ENCODE measurements around the gene CHST1. TPM values are rescaled to one million over a fixed set of nuclear protein-coding genes. Genes with fewer than 3 reads are reported as not detected.

The CHST1 gene
- total RNA-seq, 1 donor from 2014 or later, result 1.1 TPM

GRCh38 chr11:45644981-45645889 lies 20.2 kb downstream of the CHST1 start:
- Mint-ChIP-seq H3K27me3 (ENCODE audit: low read depth) (peaks cover 4% of the 10 kb centered on the region), H3K9me3 (peaks cover 2% of the 10 kb centered on the region), H3K4me1 (peaks cover 6% of the 10 kb centered on the region), H3K4me3 (no peak overlapping the region), H3K36me3 (ENCODE audit: low read depth) (no peaks in the 10 kb centered on the region), H3K27ac (ENCODE audit: unreplicated experiment) (no peak overlapping the region)
- DNase-seq (ENCODE audit: low read depth, low spot score), result no peak
- no peak for TF ChIP-seq CTCF (conservative IDR thresholded peaks at IDR 0.05)

GRCh38 chr11:45643598-45644260 lies 21.7 kb downstream of the CHST1 start:
- no peaks in the 10 kb centered on the region for H3K36me3 Mint-ChIP-seq (ENCODE audit: low read depth)
- no peak overlapping the region for H3K27ac Mint-ChIP-seq (ENCODE audit: unreplicated experiment)
- H3K4me1 Mint-ChIP-seq, result peaks cover 5% of the 10 kb centered on the region
- H3K4me3 Mint-ChIP-seq, result no peak overlapping the region
- DNase-seq (ENCODE audit: low read depth, low spot score), result no peak
- TF ChIP-seq CTCF (conservative IDR thresholded peaks at IDR 0.05), result no peak
- H3K9me3 Mint-ChIP-seq, result peaks cover 2% of the 10 kb centered on the region
- H3K27me3 Mint-ChIP-seq (ENCODE audit: low read depth), result peaks cover 9% of the 10 kb centered on the region

- Mint-ChIP-seq H3K36me3 (ENCODE audit: low read depth) (no peaks in the 10 kb centered on the region), H3K4me1 (peaks cover 3% of the 10 kb centered on the region), H3K4me3 (no peak overlapping the region), H3K27ac (ENCODE audit: unreplicated experiment) (no peak overlapping the region), H3K9me3 (peaks cover 2% of the 10 kb centered on the region), H3K27me3 (ENCODE audit: low read depth) (peaks cover 23% of the 10 kb centered on the region)
- no peak for DNase-seq (ENCODE audit: low read depth, low spot score)
- no peak for TF ChIP-seq CTCF (conservative IDR thresholded peaks at IDR 0.05)
Observed at GRCh38 chr11:45641961-45642360, 23.5 kb downstream of the CHST1 start.

- no peak for DNase-seq (ENCODE audit: low read depth, low spot score)
- Mint-ChIP-seq H3K27me3 (ENCODE audit: low read depth) (peaks cover 50% of the 10 kb centered on the region), H3K4me3 (no peak overlapping the region), H3K4me1 (no peaks in the 10 kb centered on the region), H3K9me3 (no peaks in the 10 kb centered on the region), H3K36me3 (ENCODE audit: low read depth) (no peaks in the 10 kb centered on the region), H3K27ac (ENCODE audit: unreplicated experiment) (no peak overlapping the region)
- TF ChIP-seq CTCF (conservative IDR thresholded peaks at IDR 0.05), result no peak
Observed at GRCh38 chr11:45638051-45638450, 27.4 kb downstream of the CHST1 start.

- no peak overlapping the region for H3K4me3 Mint-ChIP-seq
- no peak for TF ChIP-seq CTCF (conservative IDR thresholded peaks at IDR 0.05)
- no peak for DNase-seq (ENCODE audit: low read depth, low spot score)
- no peaks in the 10 kb centered on the region for H3K9me3 Mint-ChIP-seq
- peaks cover 65% of the 10 kb centered on the region for H3K27me3 Mint-ChIP-seq (ENCODE audit: low read depth)
- no peak overlapping the region for H3K27ac Mint-ChIP-seq (ENCODE audit: unreplicated experiment)
- H3K36me3 Mint-ChIP-seq (ENCODE audit: low read depth), result no peaks in the 10 kb centered on the region
- H3K4me1 Mint-ChIP-seq, result no peaks in the 10 kb centered on the region
Observed at GRCh38 chr11:45635907-45636306, 29.5 kb downstream of the CHST1 start.

Measured in neural crest cell (in vitro differentiated cells).